H1 (cell line): ENCODE measurements around the gene MANSC4. TPM values are rescaled to one million over a fixed set of nuclear protein-coding genes. Genes with fewer than 3 reads are reported as not detected.

Source experiments
- CHD1 ChIP-seq: IDR thresholded peaks from 2 replicates; pipeline ENCODE4 v1.6.1; 2012; ENCODE audit warnings: low read depth, low read length, improper control_type of control experiment
- polyA plus RNA-seq, 7 experiments: library from polyadenylated mRNA; depleted of rRNA in 3 of 7; stranded (reverse) in 5 of 7; unstranded in 2 of 7; fragments of >200 nt in 5 of 7; fragments of 200-250 nt in 2 of 7; gene quantifications; 1 replicate in 5 of 7; 2 replicates in 1 of 7; 4 replicates in 1 of 7; pipeline versions ENCODE4 v1.2.1 to v1.2.3, GENCODE V29; 2011 to 2013; ENCODE audit warnings: missing spikeins in 2 of 7, mixed read lengths in 2 of 7
- total RNA-seq: library from RNA; stranded (reverse); fragmentation: NEBNext Ultra II Directional; extraction: Animal tissue kit (Norgen Biotek cat#: 25700); gene quantifications from 2 replicates; pipeline ENCODE4 v1.2.1, GENCODE V29; 2021

The MANSC4 gene
- total and polyA plus RNA-seq, 2 of the 8 experiments (the other 6 are each of a cell fraction or from before 2014, with no cell fraction given), result not detected

- no peak for TF ChIP-seq CHD1
Measured at GRCh38 chr12:27790179-27790578, 10.1 kb upstream of the MANSC4 start (continued).
